Measurements from ENCODE around the gene DGKG.

Gene DGKG

DNA sequence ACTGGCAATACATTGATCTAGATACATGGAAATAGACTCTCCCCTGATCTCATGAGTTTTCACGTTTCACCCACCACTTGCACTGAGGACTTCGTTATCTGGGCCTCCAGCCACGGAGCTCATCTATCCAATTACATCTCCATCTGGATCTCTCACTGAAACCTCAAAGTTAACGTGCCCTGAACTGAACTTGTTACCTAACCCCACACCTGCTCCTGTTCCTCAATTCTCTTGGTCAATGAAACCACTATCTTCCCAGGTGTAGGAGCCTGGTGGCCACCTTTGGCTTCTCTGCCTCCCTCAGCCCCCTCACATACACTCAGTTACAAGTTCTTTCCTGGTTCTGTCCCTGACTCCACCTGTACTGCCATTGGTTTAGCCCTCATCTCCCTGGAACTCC is 9.7 kb downstream of the DGKG start:
- Histone ChIP-seq H3K4me3 (ENCODE audit: low read depth, low read length) (peak overlapping the region; percentile 34), H3K14ac (ENCODE audit: low read length) (no peak overlapping the region), H3K36me3 (ENCODE audit: control insufficient read depth in 1 of 2, insufficient read depth in 2 of 2, low read length in 2 of 2) (no peaks in the 10 kb centered on the region), H3K23ac (ENCODE audit: low read length) (no peak overlapping the region), H3K18ac (ENCODE audit: low read length) (no peak overlapping the region), H2AFZ (ENCODE audit: insufficient read depth, low read length, poor library complexity) (no peak overlapping the region), H3K4me1 (ENCODE audit: control insufficient read depth in 1 of 2, insufficient read depth in 2 of 2, low read length in 2 of 2) (peaks cover 2 to 10% of the 10 kb centered on the region in 2 experiments), H3K4ac (ENCODE audit: low read depth, low read length) (no peak overlapping the region), H3K79me2 (ENCODE audit: control insufficient read depth, insufficient read depth, low read length, poor library complexity) (no peaks in the 10 kb centered on the region), H4K12ac (ENCODE audit: low read depth, low read length) (no peak overlapping the region), H3K27ac (ENCODE audit: low read depth, low read length) (no peak overlapping the region), H3K4me2 (ENCODE audit: low read length) (no peak overlapping the region), H3K9ac (ENCODE audit: low read length) (no peak overlapping the region), H3K79me1 (ENCODE audit: low read length) (no peaks in the 10 kb centered on the region), H2BK120ac (ENCODE audit: insufficient read depth, low read length, poor library complexity) (no peak overlapping the region), H3K9me3 (ENCODE audit: insufficient read depth, low read depth, low read length) (peaks cover 3% of the 10 kb centered on the region), H4K8ac (ENCODE audit: low read depth, low read length) (no peak overlapping the region), H2BK12ac (ENCODE audit: low read length) (no peak overlapping the region), H4K91ac (ENCODE audit: low read depth, low read length) (no peak overlapping the region), H3K27me3 (ENCODE audit: insufficient read depth, low read length) (no peaks in the 10 kb centered on the region), H2BK5ac (ENCODE audit: low read depth, low read length, poor library complexity) (no peak overlapping the region), H2AK5ac (ENCODE audit: low read length) (no peak overlapping the region)
- WGBS (ENCODE audit: extremely low coverage, insufficient coverage, insufficient read length): no CpG with 5 or more reads among the region's 4 CpGs
- DNase-seq: no peak

GRCh38 chr3:186342197-186342596 is 19.8 kb downstream of the DGKG start:
- Histone ChIP-seq H3K79me1 (ENCODE audit: low read length) (no peaks in the 10 kb centered on the region), H3K27ac (ENCODE audit: low read depth, low read length) (no peak overlapping the region)

DNA sequence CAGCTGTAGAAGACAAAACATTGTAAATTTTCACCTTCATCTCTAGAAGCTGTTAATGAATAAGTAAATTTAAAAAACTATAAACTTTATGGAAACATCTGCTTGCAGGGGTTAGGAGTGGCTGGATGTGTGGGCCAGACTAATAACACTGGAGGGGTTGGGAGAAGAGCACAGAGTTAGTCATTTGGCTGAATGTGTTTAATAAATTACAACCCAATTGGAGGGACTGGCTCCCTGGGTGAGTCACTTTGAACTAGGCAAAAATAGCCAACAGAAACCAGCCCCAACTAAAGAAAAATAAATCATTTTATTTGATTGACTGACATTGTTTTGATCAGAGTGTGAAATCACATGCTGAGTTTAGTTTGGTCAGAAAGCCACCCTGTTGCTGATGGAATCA is 21.8 kb downstream of the DGKG start:
- no peak for DNase-seq
- no peak overlapping the region for H3K4ac ChIP-seq (ENCODE audit: low read depth, low read length)

More at GRCh38 chr3:186342197-186342596, 19.8 kb downstream of the DGKG start:
- no peak overlapping the region for H3K23ac ChIP-seq (ENCODE audit: low read length)
- no peak overlapping the region for H3K4me2 ChIP-seq (ENCODE audit: low read length)
- no peak overlapping the region for H3K18ac ChIP-seq (ENCODE audit: low read length)
- H2BK12ac ChIP-seq (ENCODE audit: low read length): no peak overlapping the region
- H2BK120ac ChIP-seq (ENCODE audit: insufficient read depth, low read length, poor library complexity): no peak overlapping the region
- H3K4me3 ChIP-seq (ENCODE audit: low read depth, low read length): no peak overlapping the region
- no peak overlapping the region for H3K4ac ChIP-seq (ENCODE audit: low read depth, low read length)
- no peaks in the 10 kb centered on the region for H3K36me3 ChIP-seq (ENCODE audit: control insufficient read depth in 1 of 2, insufficient read depth in 2 of 2, low read length in 2 of 2)
- H4K12ac ChIP-seq (ENCODE audit: low read depth, low read length): no peak overlapping the region
- H2AFZ ChIP-seq (ENCODE audit: insufficient read depth, low read length, poor library complexity): no peak overlapping the region
- no peak overlapping the region for H3K9ac ChIP-seq (ENCODE audit: low read length)
- H4K8ac ChIP-seq (ENCODE audit: low read depth, low read length): no peak overlapping the region
- no peaks in the 10 kb centered on the region for H3K9me3 ChIP-seq (ENCODE audit: insufficient read depth, low read depth, low read length)
- H2AK5ac ChIP-seq (ENCODE audit: low read length): no peak overlapping the region
- no peaks in the 10 kb centered on the region for H3K27me3 ChIP-seq (ENCODE audit: insufficient read depth, low read length)
- no CpG with 5 or more reads among the region's 5 CpGs for WGBS (ENCODE audit: extremely low coverage, insufficient coverage, insufficient read length)
- no peaks in the 10 kb centered on the region for H3K4me1 ChIP-seq (ENCODE audit: control insufficient read depth in 1 of 2, insufficient read depth in 2 of 2, low read length in 2 of 2)
- no peak for DNase-seq
- H2BK5ac ChIP-seq (ENCODE audit: low read depth, low read length, poor library complexity): no peak overlapping the region
- H3K14ac ChIP-seq (ENCODE audit: low read length): no peak overlapping the region
- no peak overlapping the region for H4K91ac ChIP-seq (ENCODE audit: low read depth, low read length)
- no peaks in the 10 kb centered on the region for H3K79me2 ChIP-seq (ENCODE audit: control insufficient read depth, insufficient read depth, low read length, poor library complexity)

DNA sequence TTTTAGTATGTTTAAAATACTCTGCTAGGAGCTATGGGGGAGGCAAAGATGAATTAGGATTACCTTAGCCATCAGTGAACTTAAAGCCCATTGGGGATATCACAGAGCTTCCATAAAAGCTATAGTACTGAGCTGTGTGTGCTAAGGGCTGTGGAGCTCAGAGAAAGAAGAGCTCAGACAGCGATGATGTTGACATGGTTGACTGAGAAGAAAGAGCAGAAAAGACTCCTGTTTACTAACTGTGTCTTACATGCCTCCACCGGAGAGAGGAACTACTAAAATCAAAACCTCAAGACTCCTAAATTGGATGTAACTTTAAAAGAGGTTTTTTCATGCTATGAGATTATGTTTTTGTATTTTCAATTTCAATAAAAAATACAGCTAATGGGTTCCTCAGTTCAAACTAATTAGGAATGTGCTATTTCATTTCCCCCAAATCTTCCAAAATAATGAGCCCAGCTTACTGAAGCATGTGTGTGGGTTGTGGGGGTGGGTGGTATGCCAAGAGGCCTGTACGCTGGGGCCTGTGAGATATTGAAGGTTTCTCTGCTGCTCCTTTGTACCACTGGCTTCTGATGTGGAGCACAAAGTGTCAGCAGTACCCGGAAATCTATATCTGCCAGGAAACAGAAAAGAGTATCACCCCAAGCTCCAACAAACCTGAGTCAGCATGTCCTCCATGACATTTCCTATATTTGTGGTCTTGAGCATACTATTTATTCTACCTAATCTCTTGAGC is 22.7 kb downstream of the DGKG start:
- Histone ChIP-seq H3K18ac (ENCODE audit: low read length) (no peak overlapping the region), H3K4me2 (ENCODE audit: low read length) (no peak overlapping the region), H4K8ac (ENCODE audit: low read depth, low read length) (no peak overlapping the region), H3K36me3 (ENCODE audit: control insufficient read depth in 1 of 2, insufficient read depth in 2 of 2, low read length in 2 of 2) (no peaks in the 10 kb centered on the region), H2AK5ac (ENCODE audit: low read length) (no peak overlapping the region), H3K23ac (ENCODE audit: low read length) (no peak overlapping the region), H2AFZ (ENCODE audit: insufficient read depth, low read length, poor library complexity) (no peak overlapping the region), H2BK12ac (ENCODE audit: low read length) (no peak overlapping the region), H3K79me1 (ENCODE audit: low read length) (no peaks in the 10 kb centered on the region), H3K4me1 (ENCODE audit: control insufficient read depth in 1 of 2, insufficient read depth in 2 of 2, low read length in 2 of 2) (no peaks in the 10 kb centered on the region), H3K27me3 (ENCODE audit: insufficient read depth, low read length) (no peaks in the 10 kb centered on the region), H2BK5ac (ENCODE audit: low read depth, low read length, poor library complexity) (no peak overlapping the region), H3K4me3 (ENCODE audit: low read depth, low read length) (no peak overlapping the region), H4K91ac (ENCODE audit: low read depth, low read length) (no peak overlapping the region), H4K12ac (ENCODE audit: low read depth, low read length) (no peak overlapping the region), H3K9me3 (ENCODE audit: insufficient read depth, low read depth, low read length) (no peaks in the 10 kb centered on the region), H3K9ac (ENCODE audit: low read length) (no peak overlapping the region), H3K4ac (ENCODE audit: low read depth, low read length) (no peak overlapping the region), H3K79me2 (ENCODE audit: control insufficient read depth, insufficient read depth, low read length, poor library complexity) (no peaks in the 10 kb centered on the region), H3K14ac (ENCODE audit: low read length) (no peak overlapping the region), H2BK120ac (ENCODE audit: insufficient read depth, low read length, poor library complexity) (no peak overlapping the region), H3K27ac (ENCODE audit: low read depth, low read length) (no peak overlapping the region)
- no peak for DNase-seq
- no CpG with 5 or more reads among the region's 4 CpGs for WGBS (ENCODE audit: extremely low coverage, insufficient coverage, insufficient read length)

More for the DNA sequence above, 21.8 kb downstream of the DGKG start:
- no peaks in the 10 kb centered on the region for H3K9me3 ChIP-seq (ENCODE audit: insufficient read depth, low read depth, low read length)
- no peak overlapping the region for H3K9ac ChIP-seq (ENCODE audit: low read length)
- no peaks in the 10 kb centered on the region for H3K79me2 ChIP-seq (ENCODE audit: control insufficient read depth, insufficient read depth, low read length, poor library complexity)
- H3K4me1 ChIP-seq (ENCODE audit: control insufficient read depth in 1 of 2, insufficient read depth in 2 of 2, low read length in 2 of 2): no peaks in the 10 kb centered on the region
- no peak overlapping the region for H3K27ac ChIP-seq (ENCODE audit: low read depth, low read length)
- H4K8ac ChIP-seq (ENCODE audit: low read depth, low read length): no peak overlapping the region
- no peak overlapping the region for H3K4me2 ChIP-seq (ENCODE audit: low read length)
- H2BK5ac ChIP-seq (ENCODE audit: low read depth, low read length, poor library complexity): no peak overlapping the region
- H3K4me3 ChIP-seq (ENCODE audit: low read depth, low read length): no peak overlapping the region
- no peak overlapping the region for H2BK12ac ChIP-seq (ENCODE audit: low read length)
- H3K14ac ChIP-seq (ENCODE audit: low read length): no peak overlapping the region
- H2AFZ ChIP-seq (ENCODE audit: insufficient read depth, low read length, poor library complexity): no peak overlapping the region
- no peak overlapping the region for H3K18ac ChIP-seq (ENCODE audit: low read length)
- H3K23ac ChIP-seq (ENCODE audit: low read length): no peak overlapping the region
- H2AK5ac ChIP-seq (ENCODE audit: low read length): no peak overlapping the region
- no peak overlapping the region for H4K91ac ChIP-seq (ENCODE audit: low read depth, low read length)
- no peaks in the 10 kb centered on the region for H3K36me3 ChIP-seq (ENCODE audit: control insufficient read depth in 1 of 2, insufficient read depth in 2 of 2, low read length in 2 of 2)
- no peaks in the 10 kb centered on the region for H3K27me3 ChIP-seq (ENCODE audit: insufficient read depth, low read length)
- no peak overlapping the region for H4K12ac ChIP-seq (ENCODE audit: low read depth, low read length)
- H2BK120ac ChIP-seq (ENCODE audit: insufficient read depth, low read length, poor library complexity): no peak overlapping the region
- H3K79me1 ChIP-seq (ENCODE audit: low read length): no peaks in the 10 kb centered on the region
